ENCODE results near the gene ANKRD55.

ANKRD55 gene

GRCh38 chr5:56262279-56262678, 29.1 kb upstream of the ANKRD55 start:
- TF ChIP-seq CTCF (IDR thresholded peaks at IDR 0.05), result no peak

GRCh38 chr5:56259002-56259511, 25.9 kb upstream of the ANKRD55 start:
- no peak for TF ChIP-seq CTCF (IDR thresholded peaks at IDR 0.05)

GRCh38 chr5:56257010-56257409, 23.9 kb upstream of the ANKRD55 start:
- TF ChIP-seq CTCF (IDR thresholded peaks at IDR 0.05), result no peak

- no peak for TF ChIP-seq CTCF (IDR thresholded peaks at IDR 0.05)
Measured at GRCh38 chr5:56255502-56255901, 22.4 kb upstream of the ANKRD55 start.

- TF ChIP-seq CTCF (IDR thresholded peaks at IDR 0.05), result no peak
Measured at GRCh38 chr5:56253924-56254323, 20.8 kb upstream of the ANKRD55 start.

GRCh38 chr5:56253126-56253525, 20.0 kb upstream of the ANKRD55 start:
- TF ChIP-seq CTCF (IDR thresholded peaks at IDR 0.05), result no peak

- TF ChIP-seq CTCF (IDR thresholded peaks at IDR 0.05), result no peak
Measured at GRCh38 chr5:56251918-56252553, 18.9 kb upstream of the ANKRD55 start.

- TF ChIP-seq CTCF (IDR thresholded peaks at IDR 0.05), result no peak
Measured at GRCh38 chr5:56251440-56251839, 18.3 kb upstream of the ANKRD55 start.

Data from LNCAP (cell line).